ENCODE data around the gene SEC24D. TPM values are rescaled to one million over a fixed set of nuclear protein-coding genes. Genes with fewer than 3 reads are reported as not detected.

The SEC24D gene
- total and polyA plus RNA-seq, 2 experiments from 2014 or later, result 37.6 to 94.8 TPM

DNA sequence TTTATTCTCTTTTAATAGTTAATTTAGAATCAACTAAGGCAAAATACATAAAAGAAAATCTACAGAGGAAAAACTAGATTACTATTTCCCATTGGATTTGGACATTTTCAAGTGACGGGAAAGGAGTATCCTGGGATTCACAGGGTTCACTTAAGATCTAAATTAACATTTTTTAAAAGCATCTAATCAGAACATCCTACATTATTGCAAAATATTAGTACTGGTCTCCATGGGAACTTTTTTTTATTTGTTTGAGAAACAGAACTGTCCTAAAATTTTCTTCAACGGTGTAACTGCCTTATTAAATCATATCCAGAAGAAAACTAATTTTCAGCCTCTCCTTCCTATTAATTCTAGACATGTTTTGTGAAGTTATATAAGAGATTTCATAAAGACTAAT is 81.0 kb downstream of the SEC24D start:
- Histone ChIP-seq H3F3A (replicated peaks; ENCODE audit: low read depth) (no peaks in the 10 kb centered on the region; the same call in 1 of the 2 replicates), H3K27me3 (ENCODE audit: insufficient read depth) (no peaks in the 10 kb centered on the region), H3K27ac (ENCODE audit: low read depth) (peak overlapping the region; percentile 16; the same call in 1 of the 2 replicates), H3K4me3 (no peak overlapping the region), H3K4me1 (ENCODE audit: insufficient read depth) (peaks cover 10% of the 10 kb centered on the region), H3K36me3 (ENCODE audit: insufficient read depth) (peaks cover 24% of the 10 kb centered on the region; the same call in 1 of the 2 replicates), H3K9me2 (ENCODE audit: insufficient read depth) (no peaks in the 10 kb centered on the region), H2AFZ (no peak overlapping the region), H3K4me2 (no peak overlapping the region), H3K79me2 (replicated peaks; ENCODE audit: insufficient read depth) (no peaks in the 10 kb centered on the region), H4K20me1 (replicated peaks; ENCODE audit: insufficient read depth) (no peaks in the 10 kb centered on the region)
- TF ChIP-seq JUNB (IDR thresholded peaks at IDR 0.05; ENCODE audit: unreplicated experiment), result no peak
- TF ChIP-seq, protein P1, sequence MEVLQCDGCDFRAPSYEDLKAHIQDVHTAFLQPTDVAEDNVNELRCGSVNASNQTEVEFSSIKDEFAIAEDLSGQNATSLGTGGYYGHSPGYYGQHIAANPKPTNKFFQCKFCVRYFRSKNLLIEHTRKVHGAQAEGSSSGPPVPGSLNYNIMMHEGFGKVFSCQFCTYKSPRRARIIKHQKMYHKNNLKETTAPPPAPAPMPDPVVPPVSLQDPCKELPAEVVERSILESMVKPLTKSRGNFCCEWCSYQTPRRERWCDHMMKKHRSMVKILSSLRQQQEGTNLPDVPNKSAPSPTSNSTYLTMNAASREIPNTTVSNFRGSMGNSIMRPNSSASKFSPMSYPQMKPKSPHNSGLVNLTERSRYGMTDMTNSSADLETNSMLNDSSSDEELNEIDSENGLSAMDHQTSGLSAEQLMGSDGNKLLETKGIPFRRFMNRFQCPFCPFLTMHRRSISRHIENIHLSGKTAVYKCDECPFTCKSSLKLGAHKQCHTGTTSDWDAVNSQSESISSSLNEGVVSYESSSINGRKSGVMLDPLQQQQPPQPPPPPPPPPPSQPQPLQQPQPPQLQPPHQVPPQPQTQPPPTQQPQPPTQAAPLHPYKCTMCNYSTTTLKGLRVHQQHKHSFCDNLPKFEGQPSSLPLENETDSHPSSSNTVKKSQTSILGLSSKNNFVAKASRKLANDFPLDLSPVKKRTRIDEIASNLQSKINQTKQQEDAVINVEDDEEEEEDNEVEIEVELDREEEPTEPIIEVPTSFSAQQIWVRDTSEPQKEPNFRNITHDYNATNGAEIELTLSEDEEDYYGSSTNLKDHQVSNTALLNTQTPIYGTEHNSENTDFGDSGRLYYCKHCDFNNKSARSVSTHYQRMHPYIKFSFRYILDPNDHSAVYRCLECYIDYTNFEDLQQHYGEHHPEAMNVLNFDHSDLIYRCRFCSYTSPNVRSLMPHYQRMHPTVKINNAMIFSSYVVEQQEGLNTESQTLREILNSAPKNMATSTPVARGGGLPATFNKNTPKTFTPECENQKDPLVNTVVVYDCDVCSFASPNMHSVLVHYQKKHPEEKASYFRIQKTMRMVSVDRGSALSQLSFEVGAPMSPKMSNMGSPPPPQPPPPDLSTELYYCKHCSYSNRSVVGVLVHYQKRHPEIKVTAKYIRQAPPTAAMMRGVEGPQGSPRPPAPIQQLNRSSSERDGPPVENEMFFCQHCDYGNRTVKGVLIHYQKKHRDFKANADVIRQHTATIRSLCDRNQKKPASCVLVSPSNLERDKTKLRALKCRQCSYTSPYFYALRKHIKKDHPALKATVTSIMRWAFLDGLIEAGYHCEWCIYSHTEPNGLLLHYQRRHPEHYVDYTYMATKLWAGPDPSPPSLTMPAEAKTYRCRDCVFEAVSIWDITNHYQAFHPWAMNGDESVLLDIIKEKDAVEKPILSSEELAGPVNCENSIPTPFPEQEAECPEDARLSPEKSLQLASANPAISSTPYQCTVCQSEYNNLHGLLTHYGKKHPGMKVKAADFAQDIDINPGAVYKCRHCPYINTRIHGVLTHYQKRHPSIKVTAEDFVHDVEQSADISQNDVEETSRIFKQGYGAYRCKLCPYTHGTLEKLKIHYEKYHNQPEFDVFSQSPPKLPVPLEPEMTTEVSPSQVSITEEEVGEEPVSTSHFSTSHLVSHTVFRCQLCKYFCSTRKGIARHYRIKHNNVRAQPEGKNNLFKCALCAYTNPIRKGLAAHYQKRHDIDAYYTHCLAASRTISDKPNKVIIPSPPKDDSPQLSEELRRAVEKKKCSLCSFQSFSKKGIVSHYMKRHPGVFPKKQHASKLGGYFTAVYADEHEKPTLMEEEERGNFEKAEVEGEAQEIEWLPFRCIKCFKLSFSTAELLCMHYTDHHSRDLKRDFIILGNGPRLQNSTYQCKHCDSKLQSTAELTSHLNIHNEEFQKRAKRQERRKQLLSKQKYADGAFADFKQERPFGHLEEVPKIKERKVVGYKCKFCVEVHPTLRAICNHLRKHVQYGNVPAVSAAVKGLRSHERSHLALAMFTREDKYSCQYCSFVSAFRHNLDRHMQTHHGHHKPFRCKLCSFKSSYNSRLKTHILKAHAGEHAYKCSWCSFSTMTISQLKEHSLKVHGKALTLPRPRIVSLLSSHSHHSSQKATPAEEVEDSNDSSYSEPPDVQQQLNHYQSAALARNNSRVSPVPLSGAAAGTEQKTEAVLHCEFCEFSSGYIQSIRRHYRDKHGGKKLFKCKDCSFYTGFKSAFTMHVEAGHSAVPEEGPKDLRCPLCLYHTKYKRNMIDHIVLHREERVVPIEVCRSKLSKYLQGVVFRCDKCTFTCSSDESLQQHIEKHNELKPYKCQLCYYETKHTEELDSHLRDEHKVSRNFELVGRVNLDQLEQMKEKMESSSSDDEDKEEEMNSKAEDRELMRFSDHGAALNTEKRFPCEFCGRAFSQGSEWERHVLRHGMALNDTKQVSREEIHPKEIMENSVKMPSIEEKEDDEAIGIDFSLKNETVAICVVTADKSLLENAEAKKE (CRISPR knock-in tag; IDR thresholded peaks at IDR 0.05), result no peak
- TF ChIP-seq CREB1 (CRISPR knock-in tag; IDR thresholded peaks at IDR 0.05; ENCODE audit: low read depth), result no peak
- TF ChIP-seq NANOG (IDR thresholded peaks at IDR 0.05; ENCODE audit: borderline replicate concordance), result no peak
- TF ChIP-seq, protein P2, sequence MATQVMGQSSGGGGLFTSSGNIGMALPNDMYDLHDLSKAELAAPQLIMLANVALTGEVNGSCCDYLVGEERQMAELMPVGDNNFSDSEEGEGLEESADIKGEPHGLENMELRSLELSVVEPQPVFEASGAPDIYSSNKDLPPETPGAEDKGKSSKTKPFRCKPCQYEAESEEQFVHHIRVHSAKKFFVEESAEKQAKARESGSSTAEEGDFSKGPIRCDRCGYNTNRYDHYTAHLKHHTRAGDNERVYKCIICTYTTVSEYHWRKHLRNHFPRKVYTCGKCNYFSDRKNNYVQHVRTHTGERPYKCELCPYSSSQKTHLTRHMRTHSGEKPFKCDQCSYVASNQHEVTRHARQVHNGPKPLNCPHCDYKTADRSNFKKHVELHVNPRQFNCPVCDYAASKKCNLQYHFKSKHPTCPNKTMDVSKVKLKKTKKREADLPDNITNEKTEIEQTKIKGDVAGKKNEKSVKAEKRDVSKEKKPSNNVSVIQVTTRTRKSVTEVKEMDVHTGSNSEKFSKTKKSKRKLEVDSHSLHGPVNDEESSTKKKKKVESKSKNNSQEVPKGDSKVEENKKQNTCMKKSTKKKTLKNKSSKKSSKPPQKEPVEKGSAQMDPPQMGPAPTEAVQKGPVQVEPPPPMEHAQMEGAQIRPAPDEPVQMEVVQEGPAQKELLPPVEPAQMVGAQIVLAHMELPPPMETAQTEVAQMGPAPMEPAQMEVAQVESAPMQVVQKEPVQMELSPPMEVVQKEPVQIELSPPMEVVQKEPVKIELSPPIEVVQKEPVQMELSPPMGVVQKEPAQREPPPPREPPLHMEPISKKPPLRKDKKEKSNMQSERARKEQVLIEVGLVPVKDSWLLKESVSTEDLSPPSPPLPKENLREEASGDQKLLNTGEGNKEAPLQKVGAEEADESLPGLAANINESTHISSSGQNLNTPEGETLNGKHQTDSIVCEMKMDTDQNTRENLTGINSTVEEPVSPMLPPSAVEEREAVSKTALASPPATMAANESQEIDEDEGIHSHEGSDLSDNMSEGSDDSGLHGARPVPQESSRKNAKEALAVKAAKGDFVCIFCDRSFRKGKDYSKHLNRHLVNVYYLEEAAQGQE (IDR thresholded peaks at IDR 0.05; ENCODE audit: unreplicated experiment), result no peak
- no peak for TF ChIP-seq EZH2phosphoT487 (IDR thresholded peaks at IDR 0.05; ENCODE audit: unreplicated experiment)
- no peak for TF ChIP-seq ZNF331 (CRISPR knock-in tag; IDR thresholded peaks at IDR 0.05; ENCODE audit: low read depth)
- TF ChIP-seq, protein P3, sequence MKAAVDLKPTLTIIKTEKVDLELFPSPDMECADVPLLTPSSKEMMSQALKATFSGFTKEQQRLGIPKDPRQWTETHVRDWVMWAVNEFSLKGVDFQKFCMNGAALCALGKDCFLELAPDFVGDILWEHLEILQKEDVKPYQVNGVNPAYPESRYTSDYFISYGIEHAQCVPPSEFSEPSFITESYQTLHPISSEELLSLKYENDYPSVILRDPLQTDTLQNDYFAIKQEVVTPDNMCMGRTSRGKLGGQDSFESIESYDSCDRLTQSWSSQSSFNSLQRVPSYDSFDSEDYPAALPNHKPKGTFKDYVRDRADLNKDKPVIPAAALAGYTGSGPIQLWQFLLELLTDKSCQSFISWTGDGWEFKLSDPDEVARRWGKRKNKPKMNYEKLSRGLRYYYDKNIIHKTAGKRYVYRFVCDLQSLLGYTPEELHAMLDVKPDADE (IDR thresholded peaks at IDR 0.05), result no peak
- TF ChIP-seq, protein P4, sequence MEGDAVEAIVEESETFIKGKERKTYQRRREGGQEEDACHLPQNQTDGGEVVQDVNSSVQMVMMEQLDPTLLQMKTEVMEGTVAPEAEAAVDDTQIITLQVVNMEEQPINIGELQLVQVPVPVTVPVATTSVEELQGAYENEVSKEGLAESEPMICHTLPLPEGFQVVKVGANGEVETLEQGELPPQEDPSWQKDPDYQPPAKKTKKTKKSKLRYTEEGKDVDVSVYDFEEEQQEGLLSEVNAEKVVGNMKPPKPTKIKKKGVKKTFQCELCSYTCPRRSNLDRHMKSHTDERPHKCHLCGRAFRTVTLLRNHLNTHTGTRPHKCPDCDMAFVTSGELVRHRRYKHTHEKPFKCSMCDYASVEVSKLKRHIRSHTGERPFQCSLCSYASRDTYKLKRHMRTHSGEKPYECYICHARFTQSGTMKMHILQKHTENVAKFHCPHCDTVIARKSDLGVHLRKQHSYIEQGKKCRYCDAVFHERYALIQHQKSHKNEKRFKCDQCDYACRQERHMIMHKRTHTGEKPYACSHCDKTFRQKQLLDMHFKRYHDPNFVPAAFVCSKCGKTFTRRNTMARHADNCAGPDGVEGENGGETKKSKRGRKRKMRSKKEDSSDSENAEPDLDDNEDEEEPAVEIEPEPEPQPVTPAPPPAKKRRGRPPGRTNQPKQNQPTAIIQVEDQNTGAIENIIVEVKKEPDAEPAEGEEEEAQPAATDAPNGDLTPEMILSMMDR (conservative IDR thresholded peaks at IDR 0.05; ENCODE audit: low read depth in 2 of 2), result no peak
- TF ChIP-seq EZH2 (IDR thresholded peaks at IDR 0.05; ENCODE audit: low read depth, unreplicated experiment), result no peak
- no peak for TF ChIP-seq STAT1 (IDR thresholded peaks at IDR 0.05; ENCODE audit: unreplicated experiment)
- no peak for TF ChIP-seq POLR2AphosphoS5 (IDR thresholded peaks at IDR 0.05; ENCODE audit: low read depth)
- Mint-ChIP-seq H3K27ac (peak overlapping the region; percentile 64), H3K27me3 (ENCODE audit: insufficient read depth, low read depth, poor library complexity) (no peaks in the 10 kb centered on the region), H3K4me1 (peaks cover 20% of the 10 kb centered on the region; the same call in 2 of the 3 replicates), H3K36me3 (ENCODE audit: low read depth) (peaks cover 21% of the 10 kb centered on the region), H3K9me3 (no peaks in the 10 kb centered on the region), H3K4me3 (no peak overlapping the region)
- no peak for DNase-seq (ENCODE audit: low spot score)
- no peak for ATAC-seq
